ENCODE results near the gene ITGB6.

ITGB6 gene

GRCh38 chr2:160220026-160220425, 20.0 kb upstream of the ITGB6 start:
- no peak overlapping the region for H3K27ac ChIP-seq
- TF ChIP-seq CTCF (conservative IDR thresholded peaks at IDR 0.05) = no peak
- TF ChIP-seq ZFX (IDR thresholded peaks at IDR 0.05) = no peak

- no peak overlapping the region for H3K27ac ChIP-seq
- TF ChIP-seq CTCF (conservative IDR thresholded peaks at IDR 0.05) = no peak
- no peak for TF ChIP-seq ZFX (IDR thresholded peaks at IDR 0.05)
Measured at GRCh38 chr2:160214461-160215445, 14.7 kb upstream of the ITGB6 start.

- no peak for TF ChIP-seq ZFX (IDR thresholded peaks at IDR 0.05)
- TF ChIP-seq CTCF (conservative IDR thresholded peaks at IDR 0.05) = no peak
- no peak overlapping the region for H3K27ac ChIP-seq
Measured at GRCh38 chr2:160213511-160213910, 13.4 kb upstream of the ITGB6 start.

- no peak overlapping the region for H3K27ac ChIP-seq
- TF ChIP-seq ZFX (IDR thresholded peaks at IDR 0.05) = no peak
- TF ChIP-seq CTCF (conservative IDR thresholded peaks at IDR 0.05) = peak; percentile 94
Measured at GRCh38 chr2:160210599-160211138, 10.6 kb upstream of the ITGB6 start.

- no peak overlapping the region for H3K27ac ChIP-seq
- no peak for TF ChIP-seq CTCF (conservative IDR thresholded peaks at IDR 0.05)
- no peak for TF ChIP-seq ZFX (IDR thresholded peaks at IDR 0.05)
Measured at GRCh38 chr2:160209516-160209856, 9.4 kb upstream of the ITGB6 start.

- no peak overlapping the region for H3K27ac ChIP-seq
- TF ChIP-seq ZFX (IDR thresholded peaks at IDR 0.05) (no peak), CTCF (conservative IDR thresholded peaks at IDR 0.05) (no peak)
Measured at GRCh38 chr2:160208655-160209515, 8.8 kb upstream of the ITGB6 start.

All from C4-2B (cell line).